Keratinocyte (primary cell): ENCODE data around the gene C14orf119. TPM values are rescaled to one million over a fixed set of nuclear protein-coding genes. Genes with fewer than 3 reads are reported as not detected.

Experiments used
- DNase-seq: peaks from one replicate; pipeline ENCODE4 v3.0.0-alpha.2; 2011; ENCODE audit warnings: low read depth, missing footprints, low spot score
- FAIRE-seq: peaks from 2 replicates; lab custom pipeline; 2011; peaks lifted over from hg19 to GRCh38; lab: Jason Lieb, UNC
- H2AFZ ChIP-seq: 2 replicates; pipeline ENCODE4 v1.6.0; 2012; ENCODE audit warnings: low read length, control low read depth, inconsistent platforms; ENCODE audit not compliant: control insufficient read depth
- H3K27ac ChIP-seq: 2 replicates; pipeline ENCODE4 v1.5.1; 2011; ENCODE audit warnings: low read length; ENCODE audit not compliant: control insufficient read depth, insufficient read depth
- H3K27me3 ChIP-seq: 3 replicates; pipeline ENCODE4 v1.6.0; 2011; ENCODE audit warnings: low read length; ENCODE audit not compliant: control insufficient read depth, insufficient read depth; ENCODE audit errors: extremely low read depth
- H3K36me3 ChIP-seq, 2 experiments: 2 replicates in 1 of 2; 3 replicates in 1 of 2; pipeline ENCODE4 v1.5.1; 2011; ENCODE audit warnings: low read length in 2 of 2, mild to moderate bottlenecking in 1 of 2; ENCODE audit not compliant: control insufficient read depth in 2 of 2, insufficient read depth in 2 of 2; ENCODE audit errors: extremely low read depth in 1 of 2
- H3K4me1 ChIP-seq: 3 replicates; pipeline ENCODE4 v1.5.1; 2011; ENCODE audit warnings: low read length; ENCODE audit not compliant: control insufficient read depth, insufficient read depth; ENCODE audit errors: extremely low read depth
- H3K4me2 ChIP-seq: 3 replicates; pipeline ENCODE4 v1.6.0; 2011; ENCODE audit warnings: low read depth, low read length; ENCODE audit not compliant: control insufficient read depth, insufficient read depth; ENCODE audit errors: extremely low read depth
- H3K4me3 ChIP-seq, 3 experiments: fragments of 200-600 bp in 1 of 3; sonication (generic) in 1 of 3; 2 replicates in 2 of 3; 3 replicates in 1 of 3; pipeline ENCODE4 v1.5.1; 2011 to 2016; ENCODE audit warnings: low read length in 3 of 3, mild to moderate bottlenecking in 3 of 3, control low read depth in 2 of 3, inconsistent platforms in 1 of 3, low read depth in 1 of 3, mixed read lengths in 1 of 3, mixed run types in 1 of 3, moderate library complexity in 1 of 3; ENCODE audit not compliant: control insufficient read depth in 2 of 3, insufficient read depth in 2 of 3; ENCODE audit errors: extremely low read depth in 1 of 3
- H3K79me2 ChIP-seq: 2 replicates; pipeline ENCODE4 v1.6.0; 2012; ENCODE audit warnings: low read length; ENCODE audit not compliant: control insufficient read depth, insufficient read depth
- H3K9ac ChIP-seq: 3 replicates; pipeline ENCODE4 v1.6.0; 2011; ENCODE audit warnings: low read length; ENCODE audit not compliant: control insufficient read depth, insufficient read depth; ENCODE audit errors: extremely low read depth
- H3K9me1 ChIP-seq: 3 replicates; pipeline ENCODE4 v1.6.0; 2011; ENCODE audit warnings: low read length; ENCODE audit not compliant: control insufficient read depth, insufficient read depth; ENCODE audit errors: extremely low read depth
- H3K9me3 ChIP-seq: 2 replicates; pipeline ENCODE4 v1.5.1; 2012; ENCODE audit warnings: low read depth, low read length; ENCODE audit not compliant: control insufficient read depth
- H4K20me1 ChIP-seq: 3 replicates; pipeline ENCODE4 v1.6.0; 2011; ENCODE audit warnings: low read length; ENCODE audit not compliant: control insufficient read depth, insufficient read depth; ENCODE audit errors: extremely low read depth
- CTCF ChIP-seq, 3 experiments: IDR thresholded peaks in 1 of 3; conservative IDR thresholded peaks in 1 of 3; optimal IDR thresholded peaks in 1 of 3; 2 replicates in 2 of 3; 3 replicates in 1 of 3; pipeline versions ENCODE3 to v1.5.1; 2011; ENCODE audit warnings: low read length in 3 of 3, mild to moderate bottlenecking in 3 of 3, moderate library complexity in 2 of 3, control low read depth in 1 of 3, inconsistent platforms in 1 of 3; ENCODE audit not compliant: insufficient read depth in 2 of 3; ENCODE audit errors: extremely low read depth in 1 of 3
- EZH2 ChIP-seq: IDR thresholded peaks from one replicate; pipeline ENCODE4 v1.6.1; 2012; ENCODE audit warnings: inconsistent platforms, mild to moderate bottlenecking, low read length, moderate library complexity
- dilution Hi-C: fragments of 300-500 bp; cut with MboI; formaldehyde crosslinking; loops from one replicate; pipeline ENCODE4 v1.7.0; 2020; ENCODE audit warnings: low sequenced_read_pairs; ENCODE audit not compliant: extremely low pct_ligation_motif_present
- polyA plus RNA-seq, 5 experiments: library from polyadenylated mRNA; depleted of rRNA in 3 of 5; stranded (reverse) in 3 of 5; stranded (forward) in 1 of 5; unstranded in 1 of 5; fragments of >200 nt; gene quantifications; 1 replicate in 1 of 5; 2 replicates in 3 of 5; 3 replicates in 1 of 5; pipeline versions ENCODE4 v1.2.1 to v1.2.3, GENCODE V29; 2011 to 2012; ENCODE audit warnings: missing spikeins in 2 of 5, low read depth in 1 of 5, low replicate concordance in 1 of 5

C14orf119 gene
- polyA plus RNA-seq, 1 donor (not counting 4 experiments of a cell fraction or from before 2014, with no cell fraction given) = 73.7 TPM

GRCh38 chr14:23091294-23092225, 3.7 kb upstream of the C14orf119 start:
- DNase-seq (no peak), FAIRE-seq (no peak)
- peaks cover 11% of the 10 kb centered on the region for H3K4me1 ChIP-seq
- no peaks in the 10 kb centered on the region for H3K9me1 ChIP-seq
- peaks cover 8% of the 10 kb centered on the region for H4K20me1 ChIP-seq
- dilution Hi-C loops = no loop called here
- no peak overlapping the region for H2AFZ ChIP-seq
- no peak overlapping the region for H3K9ac ChIP-seq
- H3K36me3 ChIP-seq = peaks cover 18 to 47% of the 10 kb centered on the region in 2 experiments
- no peak overlapping the region for H3K27ac ChIP-seq
- no peaks in the 10 kb centered on the region for H3K27me3 ChIP-seq
- no peaks in the 10 kb centered on the region for H3K9me3 ChIP-seq
- no peak overlapping the region for H3K4me2 ChIP-seq
- H3K79me2 ChIP-seq = peaks cover 71% of the 10 kb centered on the region
- H3K4me3 ChIP-seq = no peak overlapping the region
- TF ChIP-seq CTCF (optimal IDR thresholded peaks at IDR 0.05 in 1 of 3, IDR thresholded peaks at IDR 0.05 in 1 of 3, conservative IDR thresholded peaks at IDR 0.05 in 1 of 3; ENCODE audit: extremely low read depth in 1 of 3, insufficient read depth in 2 of 3, low read length in 3 of 3) (no peak), EZH2 (no peak)

GRCh38 chr14:23093104-23093503, 2.2 kb upstream of the C14orf119 start:
- Histone ChIP-seq H3K9me3 (no peaks in the 10 kb centered on the region), H2AFZ (no peak overlapping the region), H3K4me1 (peaks cover 21% of the 10 kb centered on the region), H4K20me1 (peaks cover 17% of the 10 kb centered on the region), H3K4me2 (peak overlapping the region; percentile 98), H3K4me3 (peak overlapping the region in 2 of 3 experiments; percentile 99), H3K27ac (no peak overlapping the region), H3K9me1 (peaks cover 4% of the 10 kb centered on the region), H3K36me3 (peaks cover 14 to 48% of the 10 kb centered on the region in 2 experiments), H3K79me2 (peaks cover 80% of the 10 kb centered on the region), H3K9ac (no peak overlapping the region), H3K27me3 (no peaks in the 10 kb centered on the region)
- no peak for TF ChIP-seq EZH2
- TF ChIP-seq CTCF (optimal IDR thresholded peaks at IDR 0.05 in 1 of 3, IDR thresholded peaks at IDR 0.05 in 1 of 3, conservative IDR thresholded peaks at IDR 0.05 in 1 of 3; ENCODE audit: extremely low read depth in 1 of 3, insufficient read depth in 2 of 3, low read length in 3 of 3) = no peak
- no peak for FAIRE-seq
- dilution Hi-C loops = no loop called here
- no peak for DNase-seq
